ENCODE results near the gene RPL11.

The RPL11 gene

DNA sequence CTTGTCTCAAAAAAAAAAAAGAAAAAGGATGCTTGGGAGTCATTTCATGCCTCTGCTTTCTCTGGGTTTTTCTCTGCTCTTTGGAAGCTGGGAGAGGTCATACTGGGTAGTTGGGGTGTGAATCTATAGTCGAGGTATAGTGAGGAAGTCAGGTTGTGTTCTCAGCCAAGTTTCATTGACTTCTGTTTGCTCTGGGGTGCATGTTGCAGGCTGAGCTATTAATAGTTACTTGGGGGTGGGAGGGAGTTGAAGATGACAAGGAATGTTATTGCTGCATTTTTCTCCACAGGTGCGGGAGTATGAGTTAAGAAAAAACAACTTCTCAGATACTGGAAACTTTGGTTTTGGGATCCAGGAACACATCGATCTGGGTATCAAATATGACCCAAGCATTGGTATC is 2.8 kb downstream of the RPL11 start:
- H3K4me3 ChIP-seq (ENCODE audit: low read length) = no peak overlapping the region
- no peaks in the 10 kb centered on the region for H3K9me3 ChIP-seq (ENCODE audit: low read length)
- no peaks in the 10 kb centered on the region for H3K27me3 ChIP-seq (ENCODE audit: insufficient read depth, low read length)
- H2AFZ ChIP-seq (ENCODE audit: low read depth, low read length) = no peak overlapping the region
- peaks cover 23% of the 10 kb centered on the region for H3K4me1 ChIP-seq (ENCODE audit: insufficient read depth, low read length)
- peaks cover 70% of the 10 kb centered on the region for H3K36me3 ChIP-seq (ENCODE audit: insufficient read depth, low read length)

DNA sequence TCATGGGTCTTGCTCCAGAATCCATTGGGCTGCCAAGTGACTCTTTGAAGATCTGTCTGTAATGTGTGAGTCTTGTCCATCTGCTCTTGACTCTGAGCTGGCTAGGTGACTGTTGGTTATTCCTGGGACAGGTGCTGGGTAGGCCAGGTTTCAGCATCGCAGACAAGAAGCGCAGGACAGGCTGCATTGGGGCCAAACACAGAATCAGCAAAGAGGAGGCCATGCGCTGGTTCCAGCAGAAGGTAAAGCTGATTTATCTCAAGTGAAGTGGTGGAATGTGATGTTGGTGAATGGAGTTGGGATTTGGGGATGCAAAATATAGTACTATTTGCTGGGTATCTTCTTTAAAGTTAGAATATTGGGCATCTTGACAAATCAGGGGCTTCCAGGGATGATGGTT is 4.1 kb downstream of the RPL11 start:
- H3K36me3 ChIP-seq (ENCODE audit: insufficient read depth, low read length) = peaks cover 80% of the 10 kb centered on the region
- H3K4me1 ChIP-seq (ENCODE audit: insufficient read depth, low read length) = peaks cover 23% of the 10 kb centered on the region
- no peaks in the 10 kb centered on the region for H3K27me3 ChIP-seq (ENCODE audit: insufficient read depth, low read length)
- no peak overlapping the region for H3K4me3 ChIP-seq (ENCODE audit: low read length)
- no peak overlapping the region for H2AFZ ChIP-seq (ENCODE audit: low read depth, low read length)
- no peaks in the 10 kb centered on the region for H3K9me3 ChIP-seq (ENCODE audit: low read length)

GRCh38 chr1:23696335-23696989 is 4.9 kb downstream of the RPL11 start:
- H3K36me3 ChIP-seq (ENCODE audit: insufficient read depth, low read length) = peaks cover 86% of the 10 kb centered on the region
- H3K27me3 ChIP-seq (ENCODE audit: insufficient read depth, low read length) = no peaks in the 10 kb centered on the region
- H3K4me3 ChIP-seq (ENCODE audit: low read length) = no peak overlapping the region
- H2AFZ ChIP-seq (ENCODE audit: low read depth, low read length) = no peak overlapping the region
- H3K4me1 ChIP-seq (ENCODE audit: insufficient read depth, low read length) = peaks cover 23% of the 10 kb centered on the region
- H3K9me3 ChIP-seq (ENCODE audit: low read length) = no peaks in the 10 kb centered on the region

DNA sequence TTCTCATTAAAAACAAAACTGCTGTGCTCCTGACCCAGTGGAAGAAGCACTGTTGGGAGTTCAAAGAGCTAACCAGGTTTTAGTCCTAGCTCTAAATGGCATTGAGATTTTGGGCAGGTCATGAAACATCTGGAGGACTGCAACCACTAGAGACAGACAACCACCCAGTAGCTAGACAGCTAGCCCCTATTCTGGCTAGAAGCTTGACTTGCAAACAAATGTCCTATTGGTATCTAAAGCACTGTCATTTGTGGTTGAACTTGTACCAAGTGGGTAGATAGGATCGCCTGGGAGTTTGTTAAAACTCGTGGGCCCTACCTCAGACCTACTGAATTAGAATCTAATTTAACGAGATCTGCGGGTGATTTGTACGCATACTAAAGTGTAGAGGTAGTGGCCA is 6.9 kb downstream of the RPL11 start:
- Histone ChIP-seq H3K4me3 (ENCODE audit: low read length) (no peak overlapping the region), H3K4me1 (ENCODE audit: insufficient read depth, low read length) (peaks cover 8% of the 10 kb centered on the region), H3K9me3 (ENCODE audit: low read length) (no peaks in the 10 kb centered on the region), H3K27me3 (ENCODE audit: insufficient read depth, low read length) (no peaks in the 10 kb centered on the region), H3K36me3 (ENCODE audit: insufficient read depth, low read length) (peaks cover 87% of the 10 kb centered on the region), H2AFZ (ENCODE audit: low read depth, low read length) (no peak overlapping the region)

DNA sequence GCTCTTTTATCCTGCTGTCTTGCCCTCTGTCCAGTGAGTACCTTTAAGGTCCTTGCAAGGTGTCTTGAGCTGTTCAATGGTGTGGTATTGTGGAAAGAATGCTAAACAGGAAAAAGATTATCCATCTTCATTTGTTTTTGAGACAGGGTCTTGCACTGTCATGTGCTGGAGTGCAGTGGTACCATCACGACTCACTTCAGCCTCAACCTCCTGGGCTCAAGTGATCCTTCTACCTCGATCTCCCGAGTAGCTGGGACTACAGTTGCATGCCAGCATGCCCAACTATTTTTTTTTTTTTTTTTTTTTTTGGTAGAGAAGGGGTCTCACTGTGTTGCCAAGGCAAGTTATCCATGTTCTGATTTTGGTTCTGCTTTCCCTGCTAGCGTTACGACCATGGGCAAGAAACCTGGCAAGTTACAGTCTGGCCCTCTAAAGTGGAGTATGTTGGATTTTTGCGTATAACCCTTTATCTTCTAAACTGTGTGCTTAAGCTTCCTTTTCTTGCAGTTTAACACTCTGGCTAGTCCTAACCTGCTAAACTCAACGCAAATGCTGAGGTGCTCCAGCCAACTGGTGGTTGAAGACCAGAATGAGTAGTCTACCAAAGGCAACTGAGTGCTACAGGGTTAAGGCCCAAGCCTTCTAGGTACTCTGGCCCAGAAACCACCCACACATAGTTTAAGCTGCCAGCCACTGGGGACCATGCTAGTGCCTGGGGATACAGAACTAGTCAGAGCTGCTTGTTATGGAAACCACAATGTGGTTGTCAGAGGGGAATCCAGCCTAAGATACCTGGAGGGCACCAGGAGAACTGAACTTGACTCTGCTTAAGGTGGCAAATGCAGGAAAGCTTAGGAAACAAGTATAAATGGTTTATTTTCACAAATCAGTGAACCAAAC is 7.9 kb downstream of the RPL11 start:
- H3K9me3 ChIP-seq (ENCODE audit: low read length) = no peaks in the 10 kb centered on the region
- H3K27me3 ChIP-seq (ENCODE audit: insufficient read depth, low read length) = no peaks in the 10 kb centered on the region
- peaks cover 83% of the 10 kb centered on the region for H3K36me3 ChIP-seq (ENCODE audit: insufficient read depth, low read length)
- H3K4me3 ChIP-seq (ENCODE audit: low read length) = no peak overlapping the region
- no peak overlapping the region for H2AFZ ChIP-seq (ENCODE audit: low read depth, low read length)
- H3K4me1 ChIP-seq (ENCODE audit: insufficient read depth, low read length) = no peaks in the 10 kb centered on the region

- Histone ChIP-seq H3K4me1 (ENCODE audit: insufficient read depth, low read length) (no peaks in the 10 kb centered on the region), H3K9me3 (ENCODE audit: low read length) (no peaks in the 10 kb centered on the region), H3K36me3 (ENCODE audit: insufficient read depth, low read length) (peaks cover 75% of the 10 kb centered on the region), H3K4me3 (ENCODE audit: low read length) (no peak overlapping the region), H3K27me3 (ENCODE audit: insufficient read depth, low read length) (no peaks in the 10 kb centered on the region), H2AFZ (ENCODE audit: low read depth, low read length) (no peak overlapping the region)
Observed at GRCh38 chr1:23701310-23701709, 9.7 kb downstream of the RPL11 start.

GRCh38 chr1:23701996-23702395 is 10.4 kb downstream of the RPL11 start:
- peaks cover 68% of the 10 kb centered on the region for H3K36me3 ChIP-seq (ENCODE audit: insufficient read depth, low read length)
- H2AFZ ChIP-seq (ENCODE audit: low read depth, low read length) = no peak overlapping the region
- H3K9me3 ChIP-seq (ENCODE audit: low read length) = no peaks in the 10 kb centered on the region
- H3K4me1 ChIP-seq (ENCODE audit: insufficient read depth, low read length) = no peaks in the 10 kb centered on the region
- H3K4me3 ChIP-seq (ENCODE audit: low read length) = no peak overlapping the region
- H3K27me3 ChIP-seq (ENCODE audit: insufficient read depth, low read length) = no peaks in the 10 kb centered on the region

DNA sequence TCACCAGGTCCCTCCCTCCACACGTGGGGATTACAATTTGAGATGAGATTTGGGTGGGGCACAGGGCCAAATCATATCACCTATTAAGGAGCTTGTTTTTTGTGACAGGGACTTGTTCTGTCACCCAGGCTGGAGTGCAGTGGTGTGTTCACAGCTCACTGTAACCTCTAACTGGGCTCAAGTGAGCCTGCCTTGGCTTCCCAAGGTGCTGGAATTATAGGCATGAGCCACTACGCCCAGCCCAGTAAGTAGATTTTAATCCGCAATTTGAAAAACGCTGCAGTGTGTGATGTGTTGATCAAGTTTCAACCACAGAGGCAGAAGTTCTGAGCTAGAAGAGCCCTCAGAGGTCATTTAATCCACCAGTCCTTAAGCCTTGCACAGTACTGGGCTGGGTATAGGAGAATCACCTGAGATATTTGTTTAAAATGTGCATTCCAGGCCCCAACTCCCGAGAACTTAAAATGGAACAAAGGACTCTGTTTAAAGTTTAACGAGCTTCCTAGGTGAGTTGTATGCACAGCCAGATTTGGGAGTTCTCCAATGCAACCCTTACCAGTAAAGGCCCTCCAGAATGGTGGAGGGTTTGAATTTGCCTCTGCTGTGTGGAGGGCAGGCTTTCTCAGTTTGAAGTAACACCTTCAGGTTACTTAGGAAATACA is 13.4 kb downstream of the RPL11 start:
- Histone ChIP-seq H2AFZ (ENCODE audit: low read depth, low read length) (no peak overlapping the region), H3K9me3 (ENCODE audit: low read length) (no peaks in the 10 kb centered on the region), H3K4me3 (ENCODE audit: low read length) (no peak overlapping the region), H3K36me3 (ENCODE audit: insufficient read depth, low read length) (peaks cover 39% of the 10 kb centered on the region), H3K4me1 (ENCODE audit: insufficient read depth, low read length) (no peaks in the 10 kb centered on the region), H3K27me3 (ENCODE audit: insufficient read depth, low read length) (no peaks in the 10 kb centered on the region)

- no peaks in the 10 kb centered on the region for H3K27me3 ChIP-seq (ENCODE audit: insufficient read depth, low read length)
- H3K9me3 ChIP-seq (ENCODE audit: low read length) = no peaks in the 10 kb centered on the region
- no peak overlapping the region for H3K4me3 ChIP-seq (ENCODE audit: low read length)
- H2AFZ ChIP-seq (ENCODE audit: low read depth, low read length) = no peak overlapping the region
- H3K4me1 ChIP-seq (ENCODE audit: insufficient read depth, low read length) = no peaks in the 10 kb centered on the region
- H3K36me3 ChIP-seq (ENCODE audit: insufficient read depth, low read length) = peaks cover 15% of the 10 kb centered on the region
Observed at GRCh38 chr1:23709229-23709628, 17.6 kb downstream of the RPL11 start.

- no peak overlapping the region for H3K4me3 ChIP-seq (ENCODE audit: low read length)
- no peaks in the 10 kb centered on the region for H3K9me3 ChIP-seq (ENCODE audit: low read length)
- H2AFZ ChIP-seq (ENCODE audit: low read depth, low read length) = no peak overlapping the region
- H3K27me3 ChIP-seq (ENCODE audit: insufficient read depth, low read length) = no peaks in the 10 kb centered on the region
- no peaks in the 10 kb centered on the region for H3K4me1 ChIP-seq (ENCODE audit: insufficient read depth, low read length)
- H3K36me3 ChIP-seq (ENCODE audit: insufficient read depth, low read length) = no peaks in the 10 kb centered on the region
Observed at GRCh38 chr1:23718482-23718881, 26.9 kb downstream of the RPL11 start.

DNA sequence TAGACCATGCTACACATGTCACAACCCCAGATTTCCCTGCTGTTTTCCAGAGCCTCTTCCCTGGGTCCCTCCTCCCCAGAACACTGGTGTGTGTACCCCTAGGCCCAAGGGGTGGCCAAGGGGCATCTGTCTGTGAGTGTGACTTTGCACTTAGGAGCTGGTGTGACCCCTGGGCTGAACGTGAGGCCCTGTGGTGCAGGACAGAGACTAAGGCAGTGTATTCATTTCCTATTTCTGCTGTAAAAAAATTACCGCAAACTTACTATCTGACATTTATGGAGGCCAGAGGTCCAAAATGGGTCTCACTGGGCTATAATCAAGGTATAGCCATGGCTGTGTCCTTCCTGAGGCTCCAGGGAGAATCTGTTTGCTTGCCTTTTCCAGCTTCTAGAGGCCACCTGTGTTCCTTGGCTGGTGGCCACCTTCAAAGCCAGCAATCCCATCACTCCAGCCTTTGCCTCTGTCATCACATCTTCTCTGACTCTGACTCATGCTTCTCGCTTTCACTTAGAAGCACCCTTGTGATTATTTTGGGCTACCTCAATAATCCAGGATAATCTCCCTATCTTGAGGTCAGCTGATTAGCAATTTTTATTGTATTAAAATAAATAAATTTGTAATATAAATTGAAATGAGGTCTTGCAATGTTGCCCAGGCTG is 27.7 kb downstream of the RPL11 start:
- Histone ChIP-seq H3K4me1 (ENCODE audit: insufficient read depth, low read length) (no peaks in the 10 kb centered on the region), H3K27me3 (ENCODE audit: insufficient read depth, low read length) (no peaks in the 10 kb centered on the region), H3K9me3 (ENCODE audit: low read length) (no peaks in the 10 kb centered on the region), H3K36me3 (ENCODE audit: insufficient read depth, low read length) (no peaks in the 10 kb centered on the region), H3K4me3 (ENCODE audit: low read length) (no peak overlapping the region), H2AFZ (ENCODE audit: low read depth, low read length) (no peak overlapping the region)

GRCh38 chr1:23720256-23720995 is 28.8 kb downstream of the RPL11 start:
- no peak overlapping the region for H2AFZ ChIP-seq (ENCODE audit: low read depth, low read length)
- no peaks in the 10 kb centered on the region for H3K4me1 ChIP-seq (ENCODE audit: insufficient read depth, low read length)
- no peaks in the 10 kb centered on the region for H3K36me3 ChIP-seq (ENCODE audit: insufficient read depth, low read length)
- H3K9me3 ChIP-seq (ENCODE audit: low read length) = no peaks in the 10 kb centered on the region
- H3K4me3 ChIP-seq (ENCODE audit: low read length) = no peak overlapping the region
- no peaks in the 10 kb centered on the region for H3K27me3 ChIP-seq (ENCODE audit: insufficient read depth, low read length)

Measured in neuron (in vitro differentiated cells).